ENCODE results near the gene CASTOR1.

CASTOR1 gene

DNA sequence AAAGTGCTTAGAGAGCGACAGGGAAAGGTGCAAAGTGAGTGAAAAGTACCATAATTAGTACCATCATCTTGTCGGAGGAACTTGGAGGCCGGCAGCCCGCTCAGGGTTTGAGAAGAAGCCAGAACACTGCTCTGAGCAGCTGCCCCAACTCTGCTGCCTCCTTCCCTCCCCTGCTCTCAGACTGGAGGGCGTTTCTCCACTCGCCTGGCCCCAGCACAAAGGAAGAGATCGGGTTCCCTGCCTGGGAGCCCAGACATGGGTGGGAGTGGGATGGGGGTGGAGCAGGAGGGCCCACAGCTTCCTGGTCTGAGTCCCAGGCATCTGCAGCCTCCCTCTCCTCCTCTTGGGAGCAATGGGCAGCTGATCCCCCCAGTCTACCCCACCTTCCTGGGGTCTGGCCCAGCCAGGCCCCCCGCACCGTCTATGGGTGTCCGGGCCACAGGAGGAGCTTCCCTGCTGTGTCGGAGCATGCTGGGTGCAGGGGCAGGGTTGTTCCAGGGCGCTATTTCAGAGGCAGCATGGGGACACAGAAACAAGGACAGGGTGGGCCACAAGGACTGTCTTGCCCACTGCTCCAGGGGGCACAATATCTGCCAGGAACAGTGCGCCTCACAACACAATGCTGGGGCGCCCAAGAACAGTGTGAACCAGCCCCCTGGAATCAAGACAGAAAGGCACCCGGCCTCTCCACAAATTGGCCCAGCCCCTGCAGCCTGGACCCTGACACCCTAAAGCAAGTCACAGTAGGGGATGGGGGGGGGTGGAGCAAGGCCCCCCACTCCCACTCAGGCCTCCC, 47.5 kb downstream of the CASTOR1 start:
- no peak for DNase-seq

DNA sequence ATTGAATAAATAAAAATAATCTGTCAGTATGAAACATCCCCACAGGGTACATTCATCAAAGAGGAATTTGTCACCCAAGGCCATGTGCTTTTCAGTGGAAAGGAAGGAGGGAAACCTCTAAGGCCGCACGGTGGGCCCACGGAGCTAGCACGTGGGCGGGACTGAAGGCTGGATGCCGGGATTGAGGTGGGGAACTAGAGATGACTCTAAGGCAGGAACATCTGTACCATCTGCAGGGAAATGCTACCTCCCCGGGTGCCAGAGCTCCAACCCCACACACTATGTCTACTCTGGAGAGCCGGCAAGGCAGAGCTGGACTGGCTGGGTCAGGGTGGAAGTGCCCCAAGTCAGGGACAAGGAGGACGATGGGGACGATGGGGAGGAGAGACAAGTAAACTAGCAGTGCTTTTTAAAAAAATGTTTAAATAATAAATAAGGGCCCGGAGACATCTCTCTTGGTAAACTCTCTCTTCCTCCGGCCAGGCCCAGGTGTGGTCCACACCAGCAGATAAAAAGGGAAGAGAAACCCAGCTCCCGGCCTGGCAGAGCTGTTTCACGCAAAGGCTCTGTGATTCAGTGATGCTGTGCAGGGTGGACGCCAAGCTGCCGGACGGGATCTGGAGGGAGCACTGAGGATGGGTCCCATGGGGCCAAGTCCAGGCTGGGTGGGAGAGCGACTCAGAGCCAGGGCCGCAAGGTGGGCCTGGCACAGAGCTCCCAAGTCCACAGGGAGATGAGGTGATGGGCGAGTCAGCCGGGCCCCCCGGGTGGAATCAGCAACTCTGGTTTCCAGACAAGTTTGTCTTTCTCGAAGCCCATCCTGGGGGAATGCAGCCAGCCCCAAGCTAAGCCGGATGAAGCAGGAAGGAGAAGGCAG, 48.5 kb downstream of the CASTOR1 start:
- DNase-seq = no peak

DNA sequence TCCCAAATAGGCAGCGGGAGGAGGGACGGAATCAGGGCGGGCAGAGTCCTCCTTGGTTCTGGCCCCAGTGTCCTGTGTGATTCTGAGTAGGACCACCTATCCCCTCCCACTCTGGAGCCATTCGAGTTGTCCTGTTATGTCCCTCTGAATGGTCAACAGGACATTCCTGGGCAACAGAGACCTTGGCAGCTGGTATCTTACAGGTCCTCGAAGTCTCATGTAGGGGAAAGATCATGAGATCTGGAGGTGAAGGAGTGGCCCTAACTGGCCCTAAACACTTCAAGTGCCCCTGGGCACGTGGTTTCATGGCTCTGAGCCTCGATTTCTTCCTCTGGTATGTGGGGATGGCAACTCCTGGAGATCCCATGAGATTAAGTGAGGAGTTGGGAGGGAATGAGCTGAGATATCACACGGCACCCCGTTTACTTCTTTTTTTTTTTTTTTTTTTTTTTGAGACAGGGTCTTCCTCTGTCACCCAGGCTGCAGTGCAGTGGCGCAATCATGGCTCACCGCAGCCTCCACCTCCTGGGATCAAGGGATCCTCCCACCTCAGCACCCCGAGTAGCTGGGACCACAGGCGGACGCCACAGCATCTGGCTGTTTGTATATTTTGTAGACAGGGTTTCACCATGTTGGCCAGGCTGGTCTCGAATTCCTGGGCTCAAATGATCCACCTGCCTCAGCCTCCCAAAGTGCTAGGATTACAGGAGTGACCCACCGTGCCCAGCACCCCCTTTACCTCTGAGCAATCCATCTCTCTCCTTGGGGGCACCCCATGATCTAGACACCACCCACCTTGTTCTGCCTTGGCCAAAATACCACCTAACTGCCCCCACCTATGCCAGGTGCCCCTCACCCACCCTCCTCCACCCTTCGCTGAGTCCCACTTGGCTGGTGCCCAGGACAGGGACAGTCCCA, 49.6 kb downstream of the CASTOR1 start:
- no peak for DNase-seq

DNA sequence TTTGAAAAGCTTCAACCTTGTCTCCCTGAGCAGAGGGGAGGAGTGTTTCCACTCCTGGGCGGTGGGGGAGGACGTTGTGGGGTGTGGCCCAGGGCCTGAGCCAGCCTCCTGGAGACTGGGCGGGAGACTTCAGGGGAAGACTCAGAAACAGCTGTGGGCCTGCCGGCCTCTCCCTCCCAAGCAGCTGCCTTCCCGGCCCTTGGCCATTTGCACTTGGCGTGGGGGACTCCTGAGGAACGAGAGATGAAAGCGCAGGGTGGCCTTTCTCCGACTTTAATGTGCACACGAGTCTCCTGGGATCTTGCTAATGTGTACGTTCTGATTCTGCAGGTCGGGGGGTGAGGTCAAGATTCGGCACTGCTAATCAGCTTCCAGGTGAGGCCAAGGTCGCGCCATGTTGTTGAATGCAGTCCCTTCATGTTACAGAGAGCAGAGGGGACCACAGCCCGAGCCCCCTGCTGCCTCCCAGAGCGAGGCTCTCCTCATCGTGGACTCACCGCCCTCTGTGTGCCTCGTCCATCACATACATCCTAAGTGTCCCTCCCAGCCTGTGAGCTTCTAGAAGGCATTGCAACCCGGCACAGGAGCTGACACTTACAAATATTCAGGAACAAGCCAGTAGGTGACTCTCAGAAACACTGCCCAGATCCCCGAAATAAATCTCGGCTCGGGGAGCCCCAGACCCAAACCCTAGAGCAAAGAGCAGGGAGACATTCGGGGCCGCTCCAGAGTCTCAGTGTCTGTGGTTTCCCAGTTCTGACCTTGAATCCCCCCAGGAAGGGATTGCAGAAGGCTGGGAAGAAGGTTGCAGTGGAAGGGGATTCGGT, 50.4 kb downstream of the CASTOR1 start:
- DNase-seq = no peak

DNA sequence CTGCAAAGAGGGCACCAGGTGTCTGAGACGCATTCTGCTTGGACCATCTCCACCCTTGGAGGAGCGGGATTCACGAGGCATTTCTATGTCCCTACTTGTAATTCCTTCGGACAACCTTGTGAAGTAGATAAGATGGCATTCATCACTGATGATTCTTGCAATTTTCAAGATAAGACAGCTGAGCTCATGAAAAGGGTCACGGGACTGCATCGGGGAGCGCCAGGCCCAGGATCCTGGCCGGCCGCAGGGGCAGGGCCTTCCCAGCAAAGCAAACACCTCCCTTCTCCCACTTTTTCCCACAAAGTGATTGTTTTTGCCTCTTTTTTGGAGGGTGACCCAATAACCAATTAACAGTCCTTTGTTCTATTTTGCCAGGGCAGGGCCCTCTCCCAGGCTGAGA, 51.2 kb downstream of the CASTOR1 start:
- DNase-seq = no peak

DNA sequence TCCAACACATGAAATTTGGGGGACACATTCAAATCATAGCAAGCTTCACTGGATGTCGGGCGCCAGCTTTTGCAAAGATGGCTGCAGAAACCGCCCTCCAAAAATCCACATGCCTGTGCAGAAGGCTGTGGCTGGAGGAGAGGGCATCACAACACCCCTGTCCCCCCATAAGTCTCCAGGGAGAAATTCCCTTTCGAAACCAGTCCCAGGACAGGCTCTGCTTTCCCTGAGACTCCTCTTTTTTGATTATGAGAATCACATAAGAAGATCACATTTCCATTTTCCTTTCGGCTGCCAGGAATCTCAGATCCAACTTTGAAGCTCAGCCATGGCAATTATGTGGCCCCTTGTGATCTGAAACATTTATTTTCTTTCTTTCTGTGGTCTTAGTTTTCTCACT, 52.4 kb downstream of the CASTOR1 start:
- no peak for DNase-seq

DNA sequence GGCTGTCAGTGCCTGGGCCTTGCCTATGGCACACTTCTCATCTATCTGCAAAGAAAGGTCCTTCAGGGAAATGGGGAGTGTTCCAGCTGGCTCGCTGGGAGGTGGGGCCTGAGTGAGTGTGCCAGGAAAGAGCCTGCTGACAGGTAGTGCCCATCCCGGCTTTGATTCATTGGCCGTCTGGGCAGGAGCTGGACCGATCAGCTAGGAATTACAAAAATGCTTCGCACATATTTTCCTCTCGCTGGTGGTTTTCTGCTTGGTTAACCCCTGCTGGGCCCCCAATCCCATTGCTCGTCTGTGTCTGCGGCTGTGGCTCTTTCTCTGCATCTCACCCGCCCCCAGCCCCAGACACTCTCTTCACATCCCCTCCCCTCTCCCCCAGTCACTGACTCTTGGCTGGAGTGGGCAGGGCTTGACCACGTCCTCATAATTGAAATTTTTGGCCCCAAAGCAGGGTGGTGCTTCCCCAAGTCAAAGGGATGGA, 53.6 kb downstream of the CASTOR1 start:
- DNase-seq = no peak
